Sigmoid colon (tissue), 4 donors: ENCODE measurements around the gene GRIK3.

Experiments
- CTCF ChIP-seq, 4 experiments: fragments of 450-650 bp in 3 of 4; fragments of 200-600 bp in 1 of 4; IDR thresholded peaks; one replicate each; pipeline ENCODE4 v1.5.1; 2016 to 2019; ENCODE audit warnings: antibody characterized with exemption in 4 of 4, mild to moderate bottlenecking in 3 of 4, moderate library complexity in 2 of 4
- EP300 ChIP-seq, 4 donors: sonication (generic); formaldehyde crosslinking; IDR thresholded peaks; one replicate each; pipeline ENCODE4 v1.6.1; 2017; ENCODE audit warnings: antibody characterized with exemption in 4 of 4
- POLR2A ChIP-seq, 2 donors: fragments of 450-650 bp; IDR thresholded peaks; one replicate each; pipeline ENCODE4 v1.6.1; 2016; ENCODE audit warnings: antibody characterized with exemption in 2 of 2, mild to moderate bottlenecking in 2 of 2, moderate library complexity in 2 of 2
- POLR2AphosphoS5 ChIP-seq, 4 donors: sonication (generic); formaldehyde crosslinking; IDR thresholded peaks; one replicate each; pipeline ENCODE4 v1.6.1; 2017; ENCODE audit warnings: antibody characterized with exemption in 4 of 4

- TF ChIP-seq POLR2A (IDR thresholded peaks at IDR 0.05) (no peak), POLR2AphosphoS5 (IDR thresholded peaks at IDR 0.05) (no peak), CTCF (IDR thresholded peaks at IDR 0.05) (no peak), EP300 (IDR thresholded peaks at IDR 0.05) (no peak)
Measured at GRCh38 chr1:37010011-37010410, 24.3 kb downstream of the GRIK3 start.
